HepG2 (cell line): Measurements from ENCODE around the gene MYO1G. TPM values are rescaled to one million over a fixed set of nuclear protein-coding genes. Genes with fewer than 3 reads are reported as not detected.
A peak's percentile ranks its signal among the peaks of the same experiment; 100 is the strongest.

Experiments used
- ATF2 ChIP-seq: sonication (generic); formaldehyde crosslinking; IDR thresholded peaks from 2 replicates; pipeline ENCODE4 v1.4.0; 2020; ENCODE audit warnings: missing genetic modification reagents
- ATRX ChIP-seq: sonication (generic); formaldehyde crosslinking; IDR thresholded peaks from 2 replicates; pipeline ENCODE4 v1.4.0; 2020; ENCODE audit warnings: missing genetic modification reagents, borderline replicate concordance
- BCL6 ChIP-seq: IDR thresholded peaks from 2 replicates; pipeline ENCODE4 v1.6.1; 2016; ENCODE audit warnings: missing genetic modification reagents, missing compliant biosample characterization
- EHMT2 ChIP-seq: fragments of 200-600 bp; sonication (generic); IDR thresholded peaks from 2 replicates; pipeline ENCODE4 v1.7.0; 2017; ENCODE audit warnings: antibody characterized with exemption, low read depth, low read length, borderline replicate concordance
- FOSL1 ChIP-seq: sonication (generic); formaldehyde crosslinking; IDR thresholded peaks from 2 replicates; pipeline ENCODE4 v1.9.0; 2021; ENCODE audit warnings: missing genetic modification reagents, borderline replicate concordance
- HHEX ChIP-seq: IDR thresholded peaks from 2 replicates; pipeline ENCODE4 v1.6.1; 2016; ENCODE audit warnings: control low read depth
- PPARG ChIP-seq: conservative IDR thresholded peaks from 2 replicates; pipeline ENCODE4 v1.6.1; 2016; ENCODE audit warnings: missing biosample characterization, missing genetic modification reagents
- SNRNP70 ChIP-seq: fragments of 200-400 bp; formaldehyde crosslinking; IDR thresholded peaks from 2 replicates; pipeline ENCODE4 v1.6.1; 2017; ENCODE audit warnings: mild to moderate bottlenecking, low read depth, low read length, moderate library complexity
- SRY ChIP-seq: sonication (generic); formaldehyde crosslinking; IDR thresholded peaks from 2 replicates; pipeline ENCODE4 v1.8.0; 2022; ENCODE audit warnings: mild to moderate bottlenecking, missing genetic modification reagents
- TFDP1 ChIP-seq: IDR thresholded peaks from 2 replicates; pipeline ENCODE4 v1.6.1; 2016; ENCODE audit warnings: missing compliant biosample characterization, missing genetic modification reagents, borderline replicate concordance
- ZBTB20 ChIP-seq: sonication (generic); formaldehyde crosslinking; IDR thresholded peaks from 2 replicates; pipeline ENCODE4 v1.8.1; 2023; ENCODE audit warnings: missing genetic modification reagents, low read depth, mild to moderate bottlenecking, borderline replicate concordance
- ZBTB7A ChIP-seq: sonication (generic); formaldehyde crosslinking; IDR thresholded peaks from 2 replicates; pipeline ENCODE4 v1.8.0; 2022; ENCODE audit warnings: mild to moderate bottlenecking, missing genetic modification reagents
- ZNF777 ChIP-seq: sonication (generic); formaldehyde crosslinking; IDR thresholded peaks from 2 replicates; pipeline ENCODE4 v1.4.0; 2020; ENCODE audit warnings: missing genetic modification reagents
- ZNF780A ChIP-seq: sonication (generic); formaldehyde crosslinking; IDR thresholded peaks from 2 replicates; pipeline ENCODE4 v1.8.0; 2022; ENCODE audit warnings: mild to moderate bottlenecking, missing genetic modification reagents, moderate library complexity
- ZNF816 ChIP-seq: sonication (generic); formaldehyde crosslinking; IDR thresholded peaks from 2 replicates; pipeline ENCODE4 v1.8.0; 2022; ENCODE audit warnings: missing genetic modification reagents, mild to moderate bottlenecking, borderline replicate concordance
- polyA plus RNA-seq, 8 experiments: library from polyadenylated mRNA; depleted of rRNA in 3 of 8; stranded (reverse) in 7 of 8; unstranded in 1 of 8; fragments of >200 nt; fragmentation: Illumina TruSeq in 4 of 8; extraction: Trizol in 4 of 8; gene quantifications; 2 replicates each; pipeline versions ENCODE4 v1.2.1 to v1.2.3, GENCODE V29; 2011 to 2016; ENCODE audit warnings: low read depth in 4 of 8, missing spikeins in 1 of 8, mixed read lengths in 1 of 8; ENCODE audit not compliant: insufficient read depth in 1 of 8
- total RNA-seq, 5 experiments: library from RNA; depleted of rRNA; stranded (reverse); fragments of >200 nt; fragmentation: Illumina TruSeq; extraction: Trizol; gene quantifications; 2 replicates each; pipeline ENCODE4 v1.2.3, GENCODE V29; 2016; ENCODE audit warnings: low read depth in 1 of 5
- TF ChIP-seq, protein P1 (sequence below): IDR thresholded peaks from 2 replicates; pipeline ENCODE4 v1.6.1; 2016; ENCODE audit warnings: low read depth
- TF ChIP-seq, protein P2 (sequence below): IDR thresholded peaks from 2 replicates; pipeline ENCODE4 v1.6.1; 2016; ENCODE audit warnings: low read depth, missing genetic modification reagents, missing compliant biosample characterization
- TF ChIP-seq, protein P3 (sequence below): sonication (generic); formaldehyde crosslinking; conservative IDR thresholded peaks from 2 replicates; pipeline ENCODE4 v1.5.0; 2020; ENCODE audit warnings: missing genetic modification reagents

The MYO1G gene
- total and polyA plus RNA-seq, 2 of the 13 experiments (the other 11 are each of a cell fraction or from before 2014, with no cell fraction given), result 0.29 to 1.1 TPM

GRCh38 chr7:44999245-45000092, 20.7 kb upstream of the MYO1G start (continued):
- TF ChIP-seq ATF2 (CRISPR knock-in tag), result no peak
- no peak for TF ChIP-seq FOSL1 (CRISPR knock-in tag)
- no peak for TF ChIP-seq BCL6 (CRISPR knock-in tag)
- no peak for TF ChIP-seq SRY (CRISPR knock-in tag)
- TF ChIP-seq, protein P1, sequence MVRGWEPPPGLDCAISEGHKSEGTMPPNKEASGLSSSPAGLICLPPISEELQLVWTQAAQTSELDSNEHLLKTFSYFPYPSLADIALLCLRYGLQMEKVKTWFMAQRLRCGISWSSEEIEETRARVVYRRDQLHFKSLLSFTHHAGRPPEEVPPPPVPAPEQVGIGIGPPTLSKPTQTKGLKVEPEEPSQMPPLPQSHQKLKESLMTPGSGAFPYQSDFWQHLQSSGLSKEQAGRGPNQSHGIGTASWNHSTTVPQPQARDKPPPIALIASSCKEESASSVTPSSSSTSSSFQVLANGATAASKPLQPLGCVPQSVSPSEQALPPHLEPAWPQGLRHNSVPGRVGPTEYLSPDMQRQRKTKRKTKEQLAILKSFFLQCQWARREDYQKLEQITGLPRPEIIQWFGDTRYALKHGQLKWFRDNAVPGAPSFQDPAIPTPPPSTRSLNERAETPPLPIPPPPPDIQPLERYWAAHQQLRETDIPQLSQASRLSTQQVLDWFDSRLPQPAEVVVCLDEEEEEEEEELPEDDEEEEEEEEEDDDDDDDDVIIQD (CRISPR knock-in tag), result 0 out of 2 replicates have a peak, but pooled peaks have one; percentile 34
- no peak for TF ChIP-seq ZBTB20
- TF ChIP-seq EHMT2, result no peak
- peak; percentile 84 for TF ChIP-seq TFDP1 (CRISPR knock-in tag)
- TF ChIP-seq ZNF777 (CRISPR knock-in tag), result no peak
- TF ChIP-seq ZNF780A (CRISPR knock-in tag), result no peak
- TF ChIP-seq, protein P2, sequence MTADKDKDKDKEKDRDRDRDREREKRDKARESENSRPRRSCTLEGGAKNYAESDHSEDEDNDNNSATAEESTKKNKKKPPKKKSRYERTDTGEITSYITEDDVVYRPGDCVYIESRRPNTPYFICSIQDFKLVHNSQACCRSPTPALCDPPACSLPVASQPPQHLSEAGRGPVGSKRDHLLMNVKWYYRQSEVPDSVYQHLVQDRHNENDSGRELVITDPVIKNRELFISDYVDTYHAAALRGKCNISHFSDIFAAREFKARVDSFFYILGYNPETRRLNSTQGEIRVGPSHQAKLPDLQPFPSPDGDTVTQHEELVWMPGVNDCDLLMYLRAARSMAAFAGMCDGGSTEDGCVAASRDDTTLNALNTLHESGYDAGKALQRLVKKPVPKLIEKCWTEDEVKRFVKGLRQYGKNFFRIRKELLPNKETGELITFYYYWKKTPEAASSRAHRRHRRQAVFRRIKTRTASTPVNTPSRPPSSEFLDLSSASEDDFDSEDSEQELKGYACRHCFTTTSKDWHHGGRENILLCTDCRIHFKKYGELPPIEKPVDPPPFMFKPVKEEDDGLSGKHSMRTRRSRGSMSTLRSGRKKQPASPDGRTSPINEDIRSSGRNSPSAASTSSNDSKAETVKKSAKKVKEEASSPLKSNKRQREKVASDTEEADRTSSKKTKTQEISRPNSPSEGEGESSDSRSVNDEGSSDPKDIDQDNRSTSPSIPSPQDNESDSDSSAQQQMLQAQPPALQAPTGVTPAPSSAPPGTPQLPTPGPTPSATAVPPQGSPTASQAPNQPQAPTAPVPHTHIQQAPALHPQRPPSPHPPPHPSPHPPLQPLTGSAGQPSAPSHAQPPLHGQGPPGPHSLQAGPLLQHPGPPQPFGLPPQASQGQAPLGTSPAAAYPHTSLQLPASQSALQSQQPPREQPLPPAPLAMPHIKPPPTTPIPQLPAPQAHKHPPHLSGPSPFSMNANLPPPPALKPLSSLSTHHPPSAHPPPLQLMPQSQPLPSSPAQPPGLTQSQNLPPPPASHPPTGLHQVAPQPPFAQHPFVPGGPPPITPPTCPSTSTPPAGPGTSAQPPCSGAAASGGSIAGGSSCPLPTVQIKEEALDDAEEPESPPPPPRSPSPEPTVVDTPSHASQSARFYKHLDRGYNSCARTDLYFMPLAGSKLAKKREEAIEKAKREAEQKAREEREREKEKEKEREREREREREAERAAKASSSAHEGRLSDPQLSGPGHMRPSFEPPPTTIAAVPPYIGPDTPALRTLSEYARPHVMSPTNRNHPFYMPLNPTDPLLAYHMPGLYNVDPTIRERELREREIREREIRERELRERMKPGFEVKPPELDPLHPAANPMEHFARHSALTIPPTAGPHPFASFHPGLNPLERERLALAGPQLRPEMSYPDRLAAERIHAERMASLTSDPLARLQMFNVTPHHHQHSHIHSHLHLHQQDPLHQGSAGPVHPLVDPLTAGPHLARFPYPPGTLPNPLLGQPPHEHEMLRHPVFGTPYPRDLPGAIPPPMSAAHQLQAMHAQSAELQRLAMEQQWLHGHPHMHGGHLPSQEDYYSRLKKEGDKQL (CRISPR knock-in tag), result no peak
- TF ChIP-seq HHEX (CRISPR knock-in tag), result no peak
- TF ChIP-seq ZBTB7A (CRISPR knock-in tag), result no peak
- no peak for TF ChIP-seq ZNF816
- TF ChIP-seq PPARG, result no peak
- TF ChIP-seq SNRNP70, result no peak
- no peak for TF ChIP-seq ATRX (CRISPR knock-in tag)
- TF ChIP-seq, protein P3, sequence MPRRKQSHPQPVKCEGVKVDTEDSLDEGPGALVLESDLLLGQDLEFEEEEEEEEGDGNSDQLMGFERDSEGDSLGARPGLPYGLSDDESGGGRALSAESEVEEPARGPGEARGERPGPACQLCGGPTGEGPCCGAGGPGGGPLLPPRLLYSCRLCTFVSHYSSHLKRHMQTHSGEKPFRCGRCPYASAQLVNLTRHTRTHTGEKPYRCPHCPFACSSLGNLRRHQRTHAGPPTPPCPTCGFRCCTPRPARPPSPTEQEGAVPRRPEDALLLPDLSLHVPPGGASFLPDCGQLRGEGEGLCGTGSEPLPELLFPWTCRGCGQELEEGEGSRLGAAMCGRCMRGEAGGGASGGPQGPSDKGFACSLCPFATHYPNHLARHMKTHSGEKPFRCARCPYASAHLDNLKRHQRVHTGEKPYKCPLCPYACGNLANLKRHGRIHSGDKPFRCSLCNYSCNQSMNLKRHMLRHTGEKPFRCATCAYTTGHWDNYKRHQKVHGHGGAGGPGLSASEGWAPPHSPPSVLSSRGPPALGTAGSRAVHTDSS (CRISPR knock-in tag), result no peak
